Esophagus squamous epithelium (tissue), 4 donors: ENCODE measurements around the gene LRP1.

Source experiments
- CTCF ChIP-seq, 6 experiments: fragments of 450-650 bp in 4 of 6; fragments of 200-600 bp in 2 of 6; sonication (generic) in 2 of 6; IDR thresholded peaks; one replicate each; pipeline ENCODE4 v1.5.1; 2016 to 2019; ENCODE audit warnings: antibody characterized with exemption in 6 of 6, mild to moderate bottlenecking in 4 of 6, moderate library complexity in 4 of 6
- POLR2A ChIP-seq, 4 donors: fragments of 450-650 bp; IDR thresholded peaks; one replicate each; pipeline ENCODE4 v1.6.1; 2017; ENCODE audit warnings: antibody characterized with exemption in 4 of 4, mild to moderate bottlenecking in 4 of 4, moderate library complexity in 3 of 4

- TF ChIP-seq CTCF (IDR thresholded peaks at IDR 0.05) (no peak), POLR2A (IDR thresholded peaks at IDR 0.05) (no peak)
These were observed 35.8 kb upstream of the LRP1 start for GRCh38 chr12:57092529-57092862.
